Amniotic epithelial cell (primary cell): ENCODE data around the gene TSNAXIP1.
"Not testable (repeated sequence)": the region's sequence is repeated elsewhere in the genome, so short reads cannot be mapped to it uniquely, and the experiment has no call there.

Source experiments
- DNase-seq: peaks from one replicate; pipeline ENCODE4 v3.0.0-alpha.2; 2010; ENCODE audit warnings: low read depth

TSNAXIP1 gene

DNA sequence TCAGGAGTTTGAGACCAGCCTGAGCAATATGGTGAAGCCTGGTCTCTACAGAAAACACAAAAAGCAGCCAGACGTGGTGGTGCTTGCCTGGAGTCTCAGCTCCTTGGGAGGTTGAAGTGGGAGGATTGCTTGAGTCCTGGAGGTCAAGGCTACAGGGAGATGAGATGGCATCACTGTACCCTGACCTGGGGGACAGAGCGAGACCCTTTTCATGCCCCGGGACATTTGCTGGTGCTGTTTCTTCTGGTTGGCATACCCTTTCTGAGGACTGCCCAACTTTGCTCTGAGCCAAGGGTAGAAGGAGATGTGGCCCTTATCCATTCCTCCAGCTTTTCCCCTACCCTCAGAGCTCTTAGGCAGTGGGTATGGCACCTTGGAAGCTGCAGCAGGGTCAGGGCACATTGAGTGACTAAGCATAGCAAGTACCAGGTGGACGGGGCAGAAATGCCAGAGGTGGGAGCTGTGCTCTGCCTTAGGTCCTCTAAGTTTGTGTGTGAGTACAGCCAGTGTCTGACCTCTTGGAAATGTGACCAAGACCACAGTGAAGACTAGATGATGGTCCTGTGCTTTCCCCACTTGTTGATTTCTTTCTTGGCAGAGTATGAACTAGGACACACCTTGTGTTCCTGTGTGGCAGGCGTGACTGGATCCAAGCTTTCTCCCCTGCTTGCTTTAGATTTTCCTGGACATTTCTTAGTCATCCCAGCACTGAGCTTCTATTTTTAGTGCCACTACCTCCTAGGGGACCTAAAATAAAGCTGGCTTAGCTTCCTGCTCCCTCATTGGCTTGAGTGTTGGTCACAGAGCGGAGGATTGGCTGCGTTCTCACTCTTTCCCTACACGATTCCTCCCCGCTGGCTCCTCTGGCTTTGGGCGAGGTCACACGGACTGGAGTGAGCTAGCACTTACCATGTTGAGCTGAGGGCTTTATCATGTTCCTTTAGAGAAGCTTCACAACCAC lies 56.2 kb downstream of the TSNAXIP1 start:
- peak; percentile 30 for DNase-seq

DNA sequence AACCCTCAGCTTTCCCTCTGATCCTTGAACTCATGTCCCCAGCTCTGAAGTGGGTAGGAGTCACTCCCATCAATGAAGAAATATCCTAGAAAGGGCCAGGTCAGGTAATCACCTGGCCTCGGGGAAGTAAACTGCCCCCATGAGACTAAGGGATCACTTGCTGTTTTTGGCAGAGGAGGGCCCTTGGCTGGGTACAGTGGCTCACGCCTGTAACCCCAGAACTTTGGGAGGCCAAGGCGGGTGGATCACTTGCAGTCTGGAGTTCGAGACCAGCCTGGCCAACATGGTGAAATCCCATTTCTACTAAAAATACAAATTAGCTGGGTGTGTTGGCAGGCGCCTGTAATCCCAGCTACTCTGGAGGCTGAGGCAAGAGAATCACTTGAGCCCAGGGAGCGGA lies 57.4 kb downstream of the TSNAXIP1 start:
- not testable (repeated sequence) for DNase-seq

DNA sequence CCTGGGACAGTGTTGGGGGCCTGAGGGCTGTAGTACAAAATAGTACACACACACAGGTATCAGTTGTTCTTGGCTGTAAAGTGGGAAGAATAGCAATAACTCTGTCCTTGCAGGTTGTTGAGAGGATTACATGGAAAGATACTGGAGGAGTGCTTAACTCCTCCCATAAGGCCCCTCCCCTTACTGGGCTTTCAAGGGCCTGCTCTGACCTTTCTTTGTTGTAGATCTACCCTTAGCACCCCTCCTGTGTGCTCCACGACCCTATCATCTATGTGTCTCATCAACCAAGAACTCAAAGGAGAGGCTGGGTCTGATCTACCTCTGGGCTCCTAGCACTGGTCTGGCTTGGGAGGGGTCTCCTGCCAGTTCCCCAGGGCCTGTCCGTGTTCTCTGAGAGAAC lies 57.9 kb downstream of the TSNAXIP1 start:
- no peak for DNase-seq

DNA sequence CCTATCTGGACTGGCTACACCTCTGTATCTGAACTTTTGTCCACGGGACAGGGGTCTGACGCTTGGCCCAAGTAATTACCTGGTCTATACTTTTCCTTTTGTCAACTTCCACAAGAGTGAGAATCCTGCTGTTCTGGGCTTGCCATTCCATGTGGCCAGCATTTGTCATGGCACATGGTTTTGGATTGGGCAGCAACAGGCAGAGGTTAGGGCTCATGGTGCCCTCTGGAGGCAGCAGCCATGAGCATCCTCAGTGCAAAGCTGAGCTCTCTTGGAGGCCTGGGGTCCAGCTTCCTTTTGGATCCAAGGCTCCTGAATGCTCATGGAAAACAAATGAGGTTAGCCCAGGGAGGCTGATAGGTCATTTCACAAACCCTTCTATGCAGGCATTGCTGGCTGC lies 58.6 kb downstream of the TSNAXIP1 start:
- DNase-seq = peak; percentile 56

DNA sequence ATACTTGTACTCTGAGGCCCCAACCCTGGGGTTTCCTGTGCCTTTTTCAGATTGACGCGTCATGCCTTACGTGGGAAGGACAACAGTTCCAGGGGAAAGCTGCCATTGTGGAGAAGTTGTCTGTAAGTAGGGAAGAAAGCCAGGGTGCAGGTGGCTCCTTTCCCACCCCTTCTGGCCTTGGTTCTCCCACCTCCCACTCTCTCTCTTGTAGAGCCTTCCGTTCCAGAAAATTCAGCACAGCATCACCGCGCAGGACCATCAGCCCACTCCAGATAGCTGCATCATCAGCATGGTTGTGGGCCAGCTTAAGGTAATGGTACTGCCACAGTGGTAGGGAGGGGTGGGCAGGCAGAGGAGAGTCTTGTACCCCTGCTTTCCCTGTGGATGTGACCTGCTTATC lies 61.6 kb downstream of the TSNAXIP1 start:
- DNase-seq = no peak

DNA sequence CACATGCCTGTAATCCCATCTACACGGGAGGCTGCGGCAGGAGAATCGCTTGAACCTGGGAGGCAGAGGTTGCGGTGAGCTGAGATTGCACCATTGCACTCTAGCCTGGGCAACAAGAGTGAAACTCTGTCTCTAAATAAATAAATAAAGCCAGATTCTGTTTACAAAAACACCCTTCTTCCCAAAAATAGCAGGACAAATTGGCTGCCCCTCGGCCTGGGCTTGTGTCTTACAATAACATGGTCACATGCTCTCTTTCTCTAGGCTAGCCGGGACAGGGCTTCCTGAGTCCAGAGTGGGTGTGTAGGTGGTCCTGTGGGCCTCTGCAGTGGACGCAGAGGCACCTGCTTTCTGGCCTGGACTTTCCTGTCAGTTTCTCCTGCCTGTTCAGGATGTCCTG lies 63.0 kb downstream of the TSNAXIP1 start:
- DNase-seq = no peak

DNA sequence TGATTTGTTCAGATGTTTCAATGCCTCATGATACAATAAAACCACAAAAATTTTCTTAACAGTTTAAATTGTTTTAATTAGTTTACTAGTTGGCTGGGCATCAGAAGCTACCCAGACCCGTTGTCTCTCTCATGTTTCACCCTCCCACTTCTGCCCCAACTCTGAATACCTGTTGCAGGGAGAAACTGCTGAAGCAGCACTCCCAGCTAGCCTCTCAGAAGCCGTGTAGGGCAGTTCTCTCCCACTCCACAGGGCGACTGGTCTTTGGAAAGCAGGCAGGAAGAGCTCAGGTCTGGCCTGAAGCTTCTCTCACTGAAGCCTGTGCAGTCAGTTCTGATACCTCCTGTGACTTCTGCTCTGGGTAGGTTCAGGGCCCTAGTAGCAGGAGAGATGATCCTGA lies 64.6 kb downstream of the TSNAXIP1 start:
- no peak for DNase-seq

DNA sequence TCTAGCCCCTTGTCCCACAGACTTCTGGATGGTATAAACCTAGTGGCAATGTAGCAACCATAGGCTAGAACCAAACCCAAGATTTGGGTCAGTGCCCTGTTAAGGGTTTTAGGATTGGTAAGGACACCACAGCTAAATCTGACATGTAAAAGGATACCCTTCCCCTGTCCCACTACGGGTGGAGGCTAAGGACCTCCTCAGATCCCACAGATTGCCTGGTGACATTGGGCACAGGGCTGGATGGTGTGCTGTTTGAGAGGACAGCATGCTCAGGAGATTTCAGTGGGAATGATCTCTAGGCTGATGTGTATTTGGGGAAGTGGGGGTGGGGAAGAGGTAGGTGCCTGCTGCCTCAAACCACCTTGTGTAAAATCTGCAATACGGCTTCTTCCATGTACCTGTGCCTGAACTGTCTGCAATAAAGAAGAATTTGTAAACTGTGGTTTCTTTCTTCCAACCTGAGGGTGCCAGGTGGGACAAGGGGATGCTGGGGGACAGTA lies 65.5 kb downstream of the TSNAXIP1 start:
- no peak for DNase-seq

DNA sequence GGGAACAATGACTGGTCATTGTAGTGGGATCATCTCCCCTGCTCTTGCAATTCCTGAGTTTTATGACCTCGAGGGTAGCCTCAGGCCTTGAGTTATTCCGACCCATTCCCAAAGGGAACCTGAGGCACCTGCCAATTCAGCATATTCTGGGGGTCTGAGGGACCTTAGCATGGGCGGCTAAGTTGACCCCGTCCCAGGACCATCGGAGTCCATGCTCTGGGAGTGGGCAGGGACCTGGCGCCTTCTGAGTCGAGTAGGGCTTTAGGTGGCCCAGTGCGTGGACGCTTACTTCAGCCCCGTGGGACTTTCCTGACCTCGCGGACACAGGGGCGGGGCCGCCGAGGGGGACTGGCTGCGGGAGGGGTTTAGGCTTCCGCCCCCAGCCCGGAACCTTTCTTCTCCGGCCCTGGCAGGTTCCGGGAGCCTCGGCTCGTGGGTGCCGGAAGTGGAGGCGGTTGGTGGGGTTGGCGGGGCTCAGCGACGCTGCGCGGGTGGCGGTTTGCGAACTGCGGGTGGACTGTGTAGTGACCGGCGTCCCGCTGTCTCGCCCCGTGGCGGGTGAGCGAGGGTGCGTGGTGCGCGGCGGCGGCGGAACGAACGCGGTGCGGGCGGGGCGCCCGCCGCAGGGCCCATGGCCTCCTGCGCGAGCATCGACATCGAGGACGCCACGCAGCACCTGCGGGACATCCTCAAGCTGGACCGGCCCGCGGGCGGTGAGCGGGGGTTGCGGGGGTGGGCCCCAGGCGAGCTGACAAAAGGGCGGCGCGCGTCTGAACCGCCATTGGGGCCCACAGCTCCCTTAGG lies 66.1 kb downstream of the TSNAXIP1 start, which contains the start of gene EDC4:
Gene EDC4 (plus strand): TSS at position 422 of the 804 bp plus-strand sequence. CDS start 210 bp downstream, at position 632.
- peak; percentile 71 for DNase-seq

DNA sequence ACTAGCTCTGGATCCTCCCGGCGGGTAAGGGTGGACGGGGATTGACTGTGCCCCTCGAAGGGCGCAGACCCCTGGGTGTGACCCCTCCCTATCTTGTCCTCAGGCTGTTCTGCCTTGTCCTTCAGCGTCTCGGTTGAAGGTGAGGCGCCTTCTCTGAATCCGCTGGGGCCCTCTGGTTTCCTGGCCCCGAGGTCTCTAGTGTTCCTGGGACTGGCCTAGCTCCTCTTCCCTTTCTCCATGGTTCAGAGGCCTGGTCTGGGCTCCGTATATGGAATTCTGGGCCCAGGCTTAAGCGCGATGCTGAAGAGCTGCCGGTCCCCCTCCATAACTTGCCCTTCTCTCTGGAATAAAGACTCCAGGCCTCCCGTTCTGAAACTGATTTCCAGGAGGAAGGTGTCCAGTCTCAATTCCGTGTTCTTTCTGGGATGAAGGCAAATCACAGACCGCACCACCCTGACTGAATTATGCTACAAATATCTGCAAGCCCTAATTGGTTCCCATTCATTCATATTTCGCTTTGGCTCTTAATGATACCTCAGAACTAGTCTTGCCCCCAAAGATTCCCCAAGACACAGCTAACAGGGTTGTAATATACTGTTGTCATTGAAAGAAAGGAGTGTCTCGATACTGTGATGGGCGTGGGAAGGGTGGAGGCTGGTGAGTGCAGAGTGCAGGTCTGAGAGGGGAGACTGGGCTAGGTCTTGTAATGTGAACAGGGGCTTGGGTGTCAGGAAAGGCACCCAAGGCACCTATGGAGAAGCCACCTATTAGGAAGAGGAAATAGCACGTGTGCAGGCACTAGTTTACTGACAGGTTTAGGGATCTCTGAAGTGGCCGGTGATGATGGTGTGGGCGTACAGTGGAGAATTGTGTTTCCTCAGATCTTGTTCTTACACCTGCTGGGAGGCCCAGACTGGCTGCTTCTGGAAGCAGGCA lies 67.0 kb downstream of the TSNAXIP1 start:
- DNase-seq = no peak

DNA sequence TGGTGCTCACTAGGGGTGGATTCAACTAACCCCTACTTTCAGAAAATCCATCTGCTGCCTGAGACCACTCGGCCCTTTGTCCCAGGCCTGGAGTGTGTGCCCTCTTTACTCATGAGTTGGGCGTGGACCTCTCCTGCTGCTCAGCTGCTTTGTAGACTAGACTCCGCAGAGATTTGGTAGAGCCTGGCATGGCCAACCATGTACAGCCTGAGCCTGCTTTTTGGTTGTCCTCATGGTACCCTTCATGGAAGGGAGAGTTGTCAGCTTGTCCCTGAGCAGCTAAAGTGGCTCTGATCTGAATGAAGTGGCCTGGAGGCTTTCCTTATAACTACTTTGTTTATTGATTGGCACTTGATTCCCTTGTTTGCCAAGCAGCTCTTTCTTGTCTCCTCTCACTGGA lies 67.7 kb downstream of the TSNAXIP1 start:
- no peak for DNase-seq

DNA sequence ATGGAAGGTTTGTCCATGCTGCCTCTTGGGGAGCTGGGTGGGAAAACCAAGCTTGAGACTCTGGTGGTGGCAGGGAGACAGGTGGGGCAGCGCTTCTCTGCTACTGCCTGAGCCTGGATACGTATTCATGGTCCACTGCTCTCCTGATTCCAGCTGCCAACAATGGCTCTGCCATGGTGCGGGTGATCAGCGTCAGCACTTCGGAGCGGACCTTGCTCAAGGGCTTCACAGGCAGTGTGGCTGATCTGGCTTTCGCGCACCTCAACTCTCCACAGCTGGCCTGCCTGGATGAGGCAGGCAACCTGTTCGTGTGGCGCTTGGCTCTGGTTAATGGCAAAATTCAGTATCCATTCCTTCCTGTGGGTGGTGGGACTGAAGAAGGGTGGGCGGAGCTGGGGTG lies 70.4 kb downstream of the TSNAXIP1 start:
- DNase-seq = no peak
